SK-N-SH (cell line): Measurements from ENCODE around the gene RASAL2. TPM values are rescaled to one million over a fixed set of nuclear protein-coding genes. Genes with fewer than 3 reads are reported as not detected.

ENCODE experiments used
- CTCF ChIA-PET: fragments of 300-600, 350-600 bp; formaldehyde crosslinking; extraction: SDS; loops from one replicate; lab custom pipeline; 2021; lab: Yijun Ruan, JAX
- POLR2A ChIA-PET: fragments of 350-600 bp; sonication (Branson Sonifier 250); formaldehyde crosslinking; extraction: SDS; loops from one replicate; lab custom pipeline; 2020; ENCODE audit warnings: antibody characterized with exemption, inconsistent platforms; lab: Yijun Ruan, JAX
- DNase-seq: peaks from one replicate; pipeline ENCODE4 v3.0.0; 2012
- H2AFZ ChIP-seq: fragments of 200-600 bp; sonication (generic); 2 replicates; pipeline ENCODE4 v1.8.1; 2016; ENCODE audit warnings: antibody characterized with exemption, mild to moderate bottlenecking, low read depth
- H3F3A ChIP-seq: fragments of 200-600 bp; sonication (generic); replicated peaks from 2 replicates; pipeline ENCODE3; 2016; ENCODE audit warnings: antibody characterized with exemption, mild to moderate bottlenecking; ENCODE audit not compliant: insufficient read depth
- H3K27ac ChIP-seq, 2 experiments: fragments of 200-500 bp in 1 of 2; fragments of 200-600 bp in 1 of 2; sonication (Bioruptor generic) in 1 of 2; sonication (generic), shearing (Covaris generic) in 1 of 2; 2 replicates each; pipeline versions ENCODE4 v1.5.1 to v1.6.1; 2014 to 2016; ENCODE audit warnings: low read depth in 2 of 2, inconsistent platforms in 1 of 2, low read length in 1 of 2, mild to moderate bottlenecking in 1 of 2, mixed read lengths in 1 of 2
- H3K27me3 ChIP-seq: fragments of 200-600 bp; sonication (generic), shearing (Covaris generic); 2 replicates; pipeline ENCODE4 v1.6.1; 2016; ENCODE audit warnings: mixed run types; ENCODE audit not compliant: insufficient read depth
- H3K36me3 ChIP-seq, 2 experiments: fragments of 200-500 bp in 1 of 2; fragments of 200-600 bp in 1 of 2; sonication (Bioruptor generic) in 1 of 2; sonication (generic) in 1 of 2; replicated peaks in 1 of 2; 2 replicates each; pipeline versions ENCODE3 to v1.5.1; 2014 to 2016; ENCODE audit warnings: low read length in 1 of 2, mild to moderate bottlenecking in 1 of 2; ENCODE audit not compliant: insufficient read depth in 2 of 2, control insufficient read depth in 1 of 2
- H3K4me1 ChIP-seq, 2 experiments: fragments of 200-500 bp in 1 of 2; fragments of 200-600 bp in 1 of 2; sonication (Bioruptor generic) in 1 of 2; sonication (generic), shearing (Covaris generic) in 1 of 2; 2 replicates each; pipeline versions ENCODE4 v1.5.1 to v1.6.1; 2014 to 2016; ENCODE audit warnings: low read depth in 1 of 2, low read length in 1 of 2, mixed run types in 1 of 2; ENCODE audit not compliant: insufficient read depth in 2 of 2, control insufficient read depth in 1 of 2
- H3K4me2 ChIP-seq: fragments of 200-600 bp; sonication (generic), shearing (Covaris generic); 2 replicates; pipeline ENCODE4 v1.6.1; 2017; ENCODE audit warnings: mixed run types
- H3K4me3 ChIP-seq, 2 experiments: fragments of 200-500 bp in 1 of 2; fragments of 200-600 bp in 1 of 2; sonication (Bioruptor generic) in 1 of 2; sonication (generic), shearing (Covaris generic) in 1 of 2; 2 replicates each; pipeline versions ENCODE4 v1.5.1 to v1.8.1; 2014 to 2016; ENCODE audit warnings: low read depth in 2 of 2, inconsistent platforms in 1 of 2, low read length in 1 of 2, mild to moderate bottlenecking in 1 of 2, mixed read lengths in 1 of 2, moderate library complexity in 1 of 2
- H3K79me2 ChIP-seq: fragments of 200-600 bp; sonication (generic); 2 replicates; pipeline ENCODE4 v1.8.1; 2017; ENCODE audit warnings: mild to moderate bottlenecking; ENCODE audit not compliant: insufficient read depth
- H3K9ac ChIP-seq: fragments of 200-600 bp; sonication (generic); 2 replicates; pipeline ENCODE4 v1.6.1; 2017; ENCODE audit warnings: mixed run types
- H3K9me2 ChIP-seq: fragments of 200-600 bp; sonication (generic); 2 replicates; pipeline ENCODE4 v1.6.1; 2017; ENCODE audit warnings: mixed run types
- H3K9me3 ChIP-seq: fragments of 200-600 bp; sonication (generic); 2 replicates; pipeline ENCODE4 v1.6.1; 2017; ENCODE audit warnings: mixed run types, mild to moderate bottlenecking, moderate library complexity
- H4K20me1 ChIP-seq: fragments of 200-600 bp; sonication (generic); 2 replicates; pipeline ENCODE4 v1.6.1; 2017; ENCODE audit warnings: mild to moderate bottlenecking, mixed run types; ENCODE audit not compliant: insufficient read depth
- EP300 ChIP-seq, 2 experiments: IDR thresholded peaks; 2 replicates each; pipeline versions ENCODE4 v1.4.0 to v1.6.1; 2012; ENCODE audit warnings: borderline replicate concordance in 1 of 2, low read depth in 1 of 2, low read length in 1 of 2
- EZH2phosphoT487 ChIP-seq: fragments of 200-600 bp; sonication (generic); IDR thresholded peaks from 2 replicates; pipeline ENCODE4 v1.6.1; 2017; ENCODE audit warnings: low read depth, mixed run types, mild to moderate bottlenecking, antibody characterized with exemption, moderate library complexity, borderline replicate concordance
- FOSL2 ChIP-seq: IDR thresholded peaks from 2 replicates; pipeline ENCODE4 v1.4.0; 2012; ENCODE audit warnings: low read depth, mild to moderate bottlenecking, moderate library complexity, borderline replicate concordance
- GABPA ChIP-seq: IDR thresholded peaks from 2 replicates; pipeline ENCODE4 v1.4.0; 2012; ENCODE audit warnings: low read depth, mild to moderate bottlenecking
- JUND ChIP-seq: IDR thresholded peaks from 2 replicates; pipeline ENCODE4 v1.4.0; 2012
- MEF2A ChIP-seq: IDR thresholded peaks from 2 replicates; pipeline ENCODE4 v1.4.0; 2012; ENCODE audit warnings: low read depth, borderline replicate concordance
- RCOR1 ChIP-seq: fragments of 150-350 bp; IDR thresholded peaks from 2 replicates; pipeline ENCODE4 v1.6.1; 2017; ENCODE audit warnings: antibody characterized with exemption, low read length
- SIN3A ChIP-seq: IDR thresholded peaks from 2 replicates; pipeline ENCODE4 v1.6.1; 2012; ENCODE audit warnings: low read depth, mild to moderate bottlenecking, low read length, moderate library complexity, borderline replicate concordance
- TAF1 ChIP-seq: IDR thresholded peaks from 2 replicates; pipeline ENCODE4 v1.6.1; 2012; ENCODE audit warnings: low read depth, mild to moderate bottlenecking, low read length, moderate library complexity, borderline replicate concordance
- YY1 ChIP-seq: IDR thresholded peaks from 2 replicates; pipeline ENCODE4 v1.4.0; 2012; ENCODE audit warnings: low read depth, mild to moderate bottlenecking
- WGBS: methylation state at CpG from one replicate; pipeline ENCODE4 v1.1.6; 2017; ENCODE audit warnings: low lambda C conversion rate; 5-methylcytosine and 5-hydroxymethylcytosine counted together
- polyA plus RNA-seq, 3 experiments: library from polyadenylated mRNA; depleted of rRNA; stranded (reverse); fragments of >200 nt; gene quantifications; 2 replicates each; pipeline ENCODE4 v1.2.3, GENCODE V29; 2012
- TF ChIP-seq, protein P1 (sequence below): IDR thresholded peaks from 2 replicates; pipeline ENCODE4 v1.6.1; 2012; ENCODE audit warnings: mild to moderate bottlenecking, low read depth, low read length, moderate library complexity
- TF ChIP-seq, protein P2 (sequence below): fragments of 200-600 bp; sonication (generic); IDR thresholded peaks from 2 replicates; pipeline ENCODE4 v1.6.1; 2017; ENCODE audit warnings: antibody characterized with exemption, mild to moderate bottlenecking, moderate library complexity

RASAL2 gene
- polyA plus RNA-seq, 1 of the 3 experiments (the other 2 are of a cell fraction), result 6.9 TPM

DNA sequence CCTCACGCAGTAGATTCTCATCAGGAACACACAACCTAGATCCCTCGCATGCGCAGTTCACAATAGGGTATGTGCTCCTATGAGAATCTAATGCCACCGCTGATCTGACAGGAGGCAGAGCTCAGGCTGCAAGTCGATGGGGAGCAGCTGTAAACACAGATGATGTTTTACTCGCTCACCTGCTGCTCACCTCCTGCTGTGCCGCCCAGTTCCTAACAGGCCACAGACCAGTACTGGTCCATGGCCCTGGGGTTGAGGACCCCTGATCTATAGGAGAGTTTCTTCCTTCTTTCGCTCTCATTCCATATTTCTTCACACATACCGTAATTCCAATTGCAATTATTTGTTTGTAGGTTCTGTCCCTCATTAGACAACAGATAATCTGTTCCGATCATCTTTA, 299.5 kb downstream of the RASAL2 start (continued):
- TF ChIP-seq, protein P1, sequence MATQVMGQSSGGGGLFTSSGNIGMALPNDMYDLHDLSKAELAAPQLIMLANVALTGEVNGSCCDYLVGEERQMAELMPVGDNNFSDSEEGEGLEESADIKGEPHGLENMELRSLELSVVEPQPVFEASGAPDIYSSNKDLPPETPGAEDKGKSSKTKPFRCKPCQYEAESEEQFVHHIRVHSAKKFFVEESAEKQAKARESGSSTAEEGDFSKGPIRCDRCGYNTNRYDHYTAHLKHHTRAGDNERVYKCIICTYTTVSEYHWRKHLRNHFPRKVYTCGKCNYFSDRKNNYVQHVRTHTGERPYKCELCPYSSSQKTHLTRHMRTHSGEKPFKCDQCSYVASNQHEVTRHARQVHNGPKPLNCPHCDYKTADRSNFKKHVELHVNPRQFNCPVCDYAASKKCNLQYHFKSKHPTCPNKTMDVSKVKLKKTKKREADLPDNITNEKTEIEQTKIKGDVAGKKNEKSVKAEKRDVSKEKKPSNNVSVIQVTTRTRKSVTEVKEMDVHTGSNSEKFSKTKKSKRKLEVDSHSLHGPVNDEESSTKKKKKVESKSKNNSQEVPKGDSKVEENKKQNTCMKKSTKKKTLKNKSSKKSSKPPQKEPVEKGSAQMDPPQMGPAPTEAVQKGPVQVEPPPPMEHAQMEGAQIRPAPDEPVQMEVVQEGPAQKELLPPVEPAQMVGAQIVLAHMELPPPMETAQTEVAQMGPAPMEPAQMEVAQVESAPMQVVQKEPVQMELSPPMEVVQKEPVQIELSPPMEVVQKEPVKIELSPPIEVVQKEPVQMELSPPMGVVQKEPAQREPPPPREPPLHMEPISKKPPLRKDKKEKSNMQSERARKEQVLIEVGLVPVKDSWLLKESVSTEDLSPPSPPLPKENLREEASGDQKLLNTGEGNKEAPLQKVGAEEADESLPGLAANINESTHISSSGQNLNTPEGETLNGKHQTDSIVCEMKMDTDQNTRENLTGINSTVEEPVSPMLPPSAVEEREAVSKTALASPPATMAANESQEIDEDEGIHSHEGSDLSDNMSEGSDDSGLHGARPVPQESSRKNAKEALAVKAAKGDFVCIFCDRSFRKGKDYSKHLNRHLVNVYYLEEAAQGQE, result no peak
- TF ChIP-seq GABPA, result no peak
- no peak for TF ChIP-seq EP300 (IDR thresholded peaks at IDR 0.05; ENCODE audit: borderline replicate concordance in 1 of 2, low read depth in 1 of 2, low read length in 1 of 2)
- TF ChIP-seq EZH2phosphoT487, result no peak
- TF ChIP-seq SIN3A, result no peak
- no peak for TF ChIP-seq RCOR1

- DNase-seq, result no peak
- Histone ChIP-seq H3K27me3 (no peaks in the 10 kb centered on the region), H3K9ac (no peak overlapping the region), H3K4me1 (no peaks in the 10 kb centered on the region), H3K79me2 (no peaks in the 10 kb centered on the region), H3K4me2 (no peak overlapping the region), H3K36me3 (peaks cover 0 to under 1% of the 10 kb centered on the region in 2 experiments), H4K20me1 (no peaks in the 10 kb centered on the region), H3K9me3 (no peaks in the 10 kb centered on the region), H3K27ac (no peak overlapping the region), H2AFZ (no peak overlapping the region), H3F3A (no peaks in the 10 kb centered on the region), H3K9me2 (no peaks in the 10 kb centered on the region), H3K4me3 (no peak overlapping the region)
- TF ChIP-seq YY1, result no peak
- TF ChIP-seq, protein P2, sequence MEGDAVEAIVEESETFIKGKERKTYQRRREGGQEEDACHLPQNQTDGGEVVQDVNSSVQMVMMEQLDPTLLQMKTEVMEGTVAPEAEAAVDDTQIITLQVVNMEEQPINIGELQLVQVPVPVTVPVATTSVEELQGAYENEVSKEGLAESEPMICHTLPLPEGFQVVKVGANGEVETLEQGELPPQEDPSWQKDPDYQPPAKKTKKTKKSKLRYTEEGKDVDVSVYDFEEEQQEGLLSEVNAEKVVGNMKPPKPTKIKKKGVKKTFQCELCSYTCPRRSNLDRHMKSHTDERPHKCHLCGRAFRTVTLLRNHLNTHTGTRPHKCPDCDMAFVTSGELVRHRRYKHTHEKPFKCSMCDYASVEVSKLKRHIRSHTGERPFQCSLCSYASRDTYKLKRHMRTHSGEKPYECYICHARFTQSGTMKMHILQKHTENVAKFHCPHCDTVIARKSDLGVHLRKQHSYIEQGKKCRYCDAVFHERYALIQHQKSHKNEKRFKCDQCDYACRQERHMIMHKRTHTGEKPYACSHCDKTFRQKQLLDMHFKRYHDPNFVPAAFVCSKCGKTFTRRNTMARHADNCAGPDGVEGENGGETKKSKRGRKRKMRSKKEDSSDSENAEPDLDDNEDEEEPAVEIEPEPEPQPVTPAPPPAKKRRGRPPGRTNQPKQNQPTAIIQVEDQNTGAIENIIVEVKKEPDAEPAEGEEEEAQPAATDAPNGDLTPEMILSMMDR, result peak; percentile 24; the same call in 1 of the 2 replicates
- ChIA-PET POLR2A (no interaction called here), CTCF (no interaction called here)
Measured at GRCh38 chr1:178396789-178397188, 302.9 kb downstream of the RASAL2 start.

DNA sequence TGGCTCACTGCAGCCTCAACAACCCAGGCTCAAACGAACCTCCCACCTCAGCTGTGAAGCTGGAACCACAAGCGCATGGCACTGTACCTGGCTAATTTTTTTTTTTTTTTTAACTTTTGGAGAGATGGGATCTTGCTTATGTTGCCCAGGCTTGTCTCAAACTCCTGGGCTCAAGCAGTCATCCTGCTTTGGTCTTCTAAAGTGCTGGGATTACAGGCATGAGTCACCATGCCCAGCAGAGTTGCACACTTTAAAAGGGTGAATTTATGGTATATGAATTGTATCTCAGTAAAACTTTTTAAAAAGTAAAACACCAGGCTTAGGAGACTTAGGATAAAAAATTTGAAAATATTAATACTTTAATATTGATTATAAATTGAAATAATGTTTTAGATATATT, 303.8 kb downstream of the RASAL2 start:
- 88% methylated on average over 2 of the region's 2 CpGs for WGBS
- no peak for DNase-seq
- Histone ChIP-seq H3K4me1 (no peaks in the 10 kb centered on the region), H3K36me3 (no peaks in the 10 kb centered on the region), H4K20me1 (no peaks in the 10 kb centered on the region), H3K27me3 (no peaks in the 10 kb centered on the region), H3K79me2 (no peaks in the 10 kb centered on the region), H3K27ac (no peak overlapping the region), H3K9me3 (no peaks in the 10 kb centered on the region), H3K4me2 (no peak overlapping the region), H3K9ac (no peak overlapping the region), H3K4me3 (no peak overlapping the region), H3K9me2 (no peaks in the 10 kb centered on the region), H3F3A (no peaks in the 10 kb centered on the region), H2AFZ (no peak overlapping the region)
- TF ChIP-seq JUND, result peak; percentile 36; the same call in 1 of the 2 replicates
- no peak for TF ChIP-seq TAF1
- no peak for TF ChIP-seq MEF2A
- no peak for TF ChIP-seq RCOR1
- TF ChIP-seq FOSL2, result peak; percentile 58; the same call in 1 of the 2 replicates
- CTCF ChIA-PET, result no interaction called here
- POLR2A ChIA-PET, result no interaction called here
